ENCODE measurements around the gene VWA8. TPM values are rescaled to one million over a fixed set of nuclear protein-coding genes. Genes with fewer than 3 reads are reported as not detected.
A peak's percentile ranks its signal among the peaks of the same experiment; 100 is the strongest.

VWA8 gene
- total and polyA plus RNA-seq, 2 experiments from 2014 or later: 6.3 to 24.6 TPM

DNA sequence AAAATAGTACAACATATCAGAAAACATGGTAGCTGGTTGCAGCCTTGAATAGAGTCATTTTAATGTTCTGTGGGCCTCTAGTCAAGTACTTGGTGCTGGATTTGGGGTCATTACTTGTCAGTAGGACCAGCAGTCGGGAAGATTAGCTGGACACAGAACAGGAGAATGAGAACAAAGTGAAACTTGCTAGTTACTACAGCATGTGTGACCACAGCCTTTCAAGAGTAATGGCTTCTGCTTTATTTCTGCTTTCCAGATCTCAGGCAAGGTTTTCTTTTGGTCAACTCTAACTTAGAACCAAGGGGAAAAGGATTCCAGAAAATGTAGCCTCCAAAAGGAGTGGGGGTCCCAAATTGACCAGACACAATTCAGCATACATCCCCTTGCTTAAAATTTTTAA is 17.1 kb upstream of the VWA8 start:
- Mint-ChIP-seq H3K4me1 (peaks cover 20% of the 10 kb centered on the region), H3K27ac (no peak overlapping the region), H3K9me3 (no peaks in the 10 kb centered on the region), H3K36me3 (ENCODE audit: low read depth) (no peaks in the 10 kb centered on the region), H3K4me3 (no peak overlapping the region), H3K27me3 (ENCODE audit: insufficient read depth, low read depth, poor library complexity) (no peaks in the 10 kb centered on the region)
- peak overlapping the region; percentile 39; the same call in 1 of the 2 replicates for H2AFZ ChIP-seq
- H3K79me2 ChIP-seq (replicated peaks; ENCODE audit: insufficient read depth): no peaks in the 10 kb centered on the region
- no peaks in the 10 kb centered on the region for H3K9me2 ChIP-seq (ENCODE audit: insufficient read depth)
- no peak overlapping the region for H3K4me2 ChIP-seq
- no peaks in the 10 kb centered on the region for H3K36me3 ChIP-seq (ENCODE audit: insufficient read depth)
- H3K4me3 ChIP-seq: no peak overlapping the region
- TF ChIP-seq, protein P1, sequence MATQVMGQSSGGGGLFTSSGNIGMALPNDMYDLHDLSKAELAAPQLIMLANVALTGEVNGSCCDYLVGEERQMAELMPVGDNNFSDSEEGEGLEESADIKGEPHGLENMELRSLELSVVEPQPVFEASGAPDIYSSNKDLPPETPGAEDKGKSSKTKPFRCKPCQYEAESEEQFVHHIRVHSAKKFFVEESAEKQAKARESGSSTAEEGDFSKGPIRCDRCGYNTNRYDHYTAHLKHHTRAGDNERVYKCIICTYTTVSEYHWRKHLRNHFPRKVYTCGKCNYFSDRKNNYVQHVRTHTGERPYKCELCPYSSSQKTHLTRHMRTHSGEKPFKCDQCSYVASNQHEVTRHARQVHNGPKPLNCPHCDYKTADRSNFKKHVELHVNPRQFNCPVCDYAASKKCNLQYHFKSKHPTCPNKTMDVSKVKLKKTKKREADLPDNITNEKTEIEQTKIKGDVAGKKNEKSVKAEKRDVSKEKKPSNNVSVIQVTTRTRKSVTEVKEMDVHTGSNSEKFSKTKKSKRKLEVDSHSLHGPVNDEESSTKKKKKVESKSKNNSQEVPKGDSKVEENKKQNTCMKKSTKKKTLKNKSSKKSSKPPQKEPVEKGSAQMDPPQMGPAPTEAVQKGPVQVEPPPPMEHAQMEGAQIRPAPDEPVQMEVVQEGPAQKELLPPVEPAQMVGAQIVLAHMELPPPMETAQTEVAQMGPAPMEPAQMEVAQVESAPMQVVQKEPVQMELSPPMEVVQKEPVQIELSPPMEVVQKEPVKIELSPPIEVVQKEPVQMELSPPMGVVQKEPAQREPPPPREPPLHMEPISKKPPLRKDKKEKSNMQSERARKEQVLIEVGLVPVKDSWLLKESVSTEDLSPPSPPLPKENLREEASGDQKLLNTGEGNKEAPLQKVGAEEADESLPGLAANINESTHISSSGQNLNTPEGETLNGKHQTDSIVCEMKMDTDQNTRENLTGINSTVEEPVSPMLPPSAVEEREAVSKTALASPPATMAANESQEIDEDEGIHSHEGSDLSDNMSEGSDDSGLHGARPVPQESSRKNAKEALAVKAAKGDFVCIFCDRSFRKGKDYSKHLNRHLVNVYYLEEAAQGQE (IDR thresholded peaks at IDR 0.05; ENCODE audit: unreplicated experiment): no peak
- TF ChIP-seq CREB1 (CRISPR knock-in tag; IDR thresholded peaks at IDR 0.05; ENCODE audit: low read depth) (no peak), ZNF114 (CRISPR knock-in tag; IDR thresholded peaks at IDR 0.05) (no peak), JUNB (IDR thresholded peaks at IDR 0.05; ENCODE audit: unreplicated experiment) (no peak), POLR2AphosphoS5 (IDR thresholded peaks at IDR 0.05; ENCODE audit: low read depth) (no peak), STAT1 (IDR thresholded peaks at IDR 0.05; ENCODE audit: unreplicated experiment) (no peak), ZNF331 (CRISPR knock-in tag; IDR thresholded peaks at IDR 0.05; ENCODE audit: low read depth) (no peak), EZH2 (IDR thresholded peaks at IDR 0.05; ENCODE audit: low read depth, unreplicated experiment) (no peak), NANOG (IDR thresholded peaks at IDR 0.05; ENCODE audit: borderline replicate concordance) (no peak), EZH2phosphoT487 (IDR thresholded peaks at IDR 0.05; ENCODE audit: unreplicated experiment) (no peak)
- TF ChIP-seq, protein P2, sequence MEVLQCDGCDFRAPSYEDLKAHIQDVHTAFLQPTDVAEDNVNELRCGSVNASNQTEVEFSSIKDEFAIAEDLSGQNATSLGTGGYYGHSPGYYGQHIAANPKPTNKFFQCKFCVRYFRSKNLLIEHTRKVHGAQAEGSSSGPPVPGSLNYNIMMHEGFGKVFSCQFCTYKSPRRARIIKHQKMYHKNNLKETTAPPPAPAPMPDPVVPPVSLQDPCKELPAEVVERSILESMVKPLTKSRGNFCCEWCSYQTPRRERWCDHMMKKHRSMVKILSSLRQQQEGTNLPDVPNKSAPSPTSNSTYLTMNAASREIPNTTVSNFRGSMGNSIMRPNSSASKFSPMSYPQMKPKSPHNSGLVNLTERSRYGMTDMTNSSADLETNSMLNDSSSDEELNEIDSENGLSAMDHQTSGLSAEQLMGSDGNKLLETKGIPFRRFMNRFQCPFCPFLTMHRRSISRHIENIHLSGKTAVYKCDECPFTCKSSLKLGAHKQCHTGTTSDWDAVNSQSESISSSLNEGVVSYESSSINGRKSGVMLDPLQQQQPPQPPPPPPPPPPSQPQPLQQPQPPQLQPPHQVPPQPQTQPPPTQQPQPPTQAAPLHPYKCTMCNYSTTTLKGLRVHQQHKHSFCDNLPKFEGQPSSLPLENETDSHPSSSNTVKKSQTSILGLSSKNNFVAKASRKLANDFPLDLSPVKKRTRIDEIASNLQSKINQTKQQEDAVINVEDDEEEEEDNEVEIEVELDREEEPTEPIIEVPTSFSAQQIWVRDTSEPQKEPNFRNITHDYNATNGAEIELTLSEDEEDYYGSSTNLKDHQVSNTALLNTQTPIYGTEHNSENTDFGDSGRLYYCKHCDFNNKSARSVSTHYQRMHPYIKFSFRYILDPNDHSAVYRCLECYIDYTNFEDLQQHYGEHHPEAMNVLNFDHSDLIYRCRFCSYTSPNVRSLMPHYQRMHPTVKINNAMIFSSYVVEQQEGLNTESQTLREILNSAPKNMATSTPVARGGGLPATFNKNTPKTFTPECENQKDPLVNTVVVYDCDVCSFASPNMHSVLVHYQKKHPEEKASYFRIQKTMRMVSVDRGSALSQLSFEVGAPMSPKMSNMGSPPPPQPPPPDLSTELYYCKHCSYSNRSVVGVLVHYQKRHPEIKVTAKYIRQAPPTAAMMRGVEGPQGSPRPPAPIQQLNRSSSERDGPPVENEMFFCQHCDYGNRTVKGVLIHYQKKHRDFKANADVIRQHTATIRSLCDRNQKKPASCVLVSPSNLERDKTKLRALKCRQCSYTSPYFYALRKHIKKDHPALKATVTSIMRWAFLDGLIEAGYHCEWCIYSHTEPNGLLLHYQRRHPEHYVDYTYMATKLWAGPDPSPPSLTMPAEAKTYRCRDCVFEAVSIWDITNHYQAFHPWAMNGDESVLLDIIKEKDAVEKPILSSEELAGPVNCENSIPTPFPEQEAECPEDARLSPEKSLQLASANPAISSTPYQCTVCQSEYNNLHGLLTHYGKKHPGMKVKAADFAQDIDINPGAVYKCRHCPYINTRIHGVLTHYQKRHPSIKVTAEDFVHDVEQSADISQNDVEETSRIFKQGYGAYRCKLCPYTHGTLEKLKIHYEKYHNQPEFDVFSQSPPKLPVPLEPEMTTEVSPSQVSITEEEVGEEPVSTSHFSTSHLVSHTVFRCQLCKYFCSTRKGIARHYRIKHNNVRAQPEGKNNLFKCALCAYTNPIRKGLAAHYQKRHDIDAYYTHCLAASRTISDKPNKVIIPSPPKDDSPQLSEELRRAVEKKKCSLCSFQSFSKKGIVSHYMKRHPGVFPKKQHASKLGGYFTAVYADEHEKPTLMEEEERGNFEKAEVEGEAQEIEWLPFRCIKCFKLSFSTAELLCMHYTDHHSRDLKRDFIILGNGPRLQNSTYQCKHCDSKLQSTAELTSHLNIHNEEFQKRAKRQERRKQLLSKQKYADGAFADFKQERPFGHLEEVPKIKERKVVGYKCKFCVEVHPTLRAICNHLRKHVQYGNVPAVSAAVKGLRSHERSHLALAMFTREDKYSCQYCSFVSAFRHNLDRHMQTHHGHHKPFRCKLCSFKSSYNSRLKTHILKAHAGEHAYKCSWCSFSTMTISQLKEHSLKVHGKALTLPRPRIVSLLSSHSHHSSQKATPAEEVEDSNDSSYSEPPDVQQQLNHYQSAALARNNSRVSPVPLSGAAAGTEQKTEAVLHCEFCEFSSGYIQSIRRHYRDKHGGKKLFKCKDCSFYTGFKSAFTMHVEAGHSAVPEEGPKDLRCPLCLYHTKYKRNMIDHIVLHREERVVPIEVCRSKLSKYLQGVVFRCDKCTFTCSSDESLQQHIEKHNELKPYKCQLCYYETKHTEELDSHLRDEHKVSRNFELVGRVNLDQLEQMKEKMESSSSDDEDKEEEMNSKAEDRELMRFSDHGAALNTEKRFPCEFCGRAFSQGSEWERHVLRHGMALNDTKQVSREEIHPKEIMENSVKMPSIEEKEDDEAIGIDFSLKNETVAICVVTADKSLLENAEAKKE (CRISPR knock-in tag; IDR thresholded peaks at IDR 0.05): no peak
- TF ChIP-seq, protein P3, sequence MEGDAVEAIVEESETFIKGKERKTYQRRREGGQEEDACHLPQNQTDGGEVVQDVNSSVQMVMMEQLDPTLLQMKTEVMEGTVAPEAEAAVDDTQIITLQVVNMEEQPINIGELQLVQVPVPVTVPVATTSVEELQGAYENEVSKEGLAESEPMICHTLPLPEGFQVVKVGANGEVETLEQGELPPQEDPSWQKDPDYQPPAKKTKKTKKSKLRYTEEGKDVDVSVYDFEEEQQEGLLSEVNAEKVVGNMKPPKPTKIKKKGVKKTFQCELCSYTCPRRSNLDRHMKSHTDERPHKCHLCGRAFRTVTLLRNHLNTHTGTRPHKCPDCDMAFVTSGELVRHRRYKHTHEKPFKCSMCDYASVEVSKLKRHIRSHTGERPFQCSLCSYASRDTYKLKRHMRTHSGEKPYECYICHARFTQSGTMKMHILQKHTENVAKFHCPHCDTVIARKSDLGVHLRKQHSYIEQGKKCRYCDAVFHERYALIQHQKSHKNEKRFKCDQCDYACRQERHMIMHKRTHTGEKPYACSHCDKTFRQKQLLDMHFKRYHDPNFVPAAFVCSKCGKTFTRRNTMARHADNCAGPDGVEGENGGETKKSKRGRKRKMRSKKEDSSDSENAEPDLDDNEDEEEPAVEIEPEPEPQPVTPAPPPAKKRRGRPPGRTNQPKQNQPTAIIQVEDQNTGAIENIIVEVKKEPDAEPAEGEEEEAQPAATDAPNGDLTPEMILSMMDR (conservative IDR thresholded peaks at IDR 0.05; ENCODE audit: low read depth in 2 of 2): no peak
- TF ChIP-seq, protein P4, sequence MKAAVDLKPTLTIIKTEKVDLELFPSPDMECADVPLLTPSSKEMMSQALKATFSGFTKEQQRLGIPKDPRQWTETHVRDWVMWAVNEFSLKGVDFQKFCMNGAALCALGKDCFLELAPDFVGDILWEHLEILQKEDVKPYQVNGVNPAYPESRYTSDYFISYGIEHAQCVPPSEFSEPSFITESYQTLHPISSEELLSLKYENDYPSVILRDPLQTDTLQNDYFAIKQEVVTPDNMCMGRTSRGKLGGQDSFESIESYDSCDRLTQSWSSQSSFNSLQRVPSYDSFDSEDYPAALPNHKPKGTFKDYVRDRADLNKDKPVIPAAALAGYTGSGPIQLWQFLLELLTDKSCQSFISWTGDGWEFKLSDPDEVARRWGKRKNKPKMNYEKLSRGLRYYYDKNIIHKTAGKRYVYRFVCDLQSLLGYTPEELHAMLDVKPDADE (IDR thresholded peaks at IDR 0.05): no peak
- ATAC-seq (no peak), DNase-seq (ENCODE audit: low spot score) (no peak)
- no peaks in the 10 kb centered on the region for H3F3A ChIP-seq (replicated peaks; ENCODE audit: low read depth)
- no peaks in the 10 kb centered on the region for H4K20me1 ChIP-seq (replicated peaks; ENCODE audit: insufficient read depth)
- peaks cover 9% of the 10 kb centered on the region; the same call in 1 of the 2 replicates for H3K4me1 ChIP-seq (ENCODE audit: insufficient read depth)
- H3K27me3 ChIP-seq (ENCODE audit: insufficient read depth): no peaks in the 10 kb centered on the region
- no peak overlapping the region for H3K27ac ChIP-seq (ENCODE audit: low read depth)

Data from GM23338 (cell line).